ENCODE results near the gene VSIG10L2. TPM values are rescaled to one million over a fixed set of nuclear protein-coding genes. Genes with fewer than 3 reads are reported as not detected.

The VSIG10L2 gene
- total RNA-seq, 1 experiment from 2014 or later: not detected

DNA sequence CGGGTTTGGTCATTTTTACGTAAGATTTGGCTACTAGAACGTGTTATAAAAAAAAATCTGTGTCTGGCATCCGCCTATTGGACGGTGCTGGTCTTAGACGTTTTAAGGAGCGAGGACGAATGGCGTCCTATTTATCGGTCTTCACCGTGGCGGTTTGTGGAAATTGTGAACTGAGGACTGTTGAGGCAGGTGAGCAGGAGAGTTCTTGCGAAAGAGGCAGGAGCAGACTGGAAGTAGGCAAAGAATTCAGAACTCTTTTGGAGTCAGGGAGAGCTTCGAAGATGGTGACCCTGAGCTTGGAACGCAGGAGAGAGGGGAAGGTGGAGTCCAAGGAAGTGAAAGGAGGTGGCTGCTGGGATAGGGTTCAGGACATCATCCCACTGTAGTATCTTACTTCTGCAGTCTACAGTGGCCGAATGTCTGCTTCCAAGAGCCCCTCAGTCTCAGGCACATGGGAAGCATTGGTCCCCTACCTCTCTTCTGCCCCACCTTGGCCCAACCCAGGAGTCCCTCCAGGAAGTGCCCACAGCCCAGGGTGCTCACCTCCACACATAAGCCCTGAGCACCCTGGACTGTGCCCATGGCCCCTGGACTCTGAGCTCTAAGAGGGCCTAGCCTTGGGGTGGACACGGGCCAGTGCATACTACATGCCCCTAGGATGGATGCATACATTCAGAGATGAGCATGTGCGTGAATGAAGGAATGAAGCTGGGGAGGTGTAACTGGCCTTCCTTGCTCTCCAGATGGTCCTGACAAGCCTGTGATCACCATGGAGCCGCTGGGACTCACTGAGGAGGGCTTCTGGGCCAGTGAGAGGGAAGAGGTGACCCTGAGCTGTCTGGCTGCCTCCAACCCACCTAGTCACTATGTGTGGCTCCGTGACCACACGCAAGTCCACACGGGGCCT lies 3.7 kb downstream of the VSIG10L2 start:
- ChIA-PET CTCF (interaction anchor here (0.5 kb wide), 1 partner anchor 406 kb away, joined by 4 read pairs; the partner anchor contains the start of gene ST3GAL4), RAD21 (ENCODE audit: low non-redundant PET in 1 of 2, low total read pairs in 2 of 2, uncharacterized antibody in 2 of 2, unreplicated experiment in 2 of 2) (no interaction called here), POLR2A (no interaction called here)
- peaks cover 7 to 10% of the 10 kb centered on the region in 2 experiments for H3K4me1 ChIP-seq (ENCODE audit: control insufficient read depth in 1 of 2, insufficient read depth in 2 of 2, low read length in 2 of 2)
- no peaks in the 10 kb centered on the region for H3K36me3 ChIP-seq (ENCODE audit: control insufficient read depth in 1 of 2, insufficient read depth in 2 of 2, low read length in 2 of 2)
- no peak overlapping the region for H3K4me2 ChIP-seq (ENCODE audit: low read length)
- H3K9ac ChIP-seq (ENCODE audit: low read length): no peak overlapping the region
- no peaks in the 10 kb centered on the region for H3K79me2 ChIP-seq (ENCODE audit: insufficient read depth, low read length)
- H2AFZ ChIP-seq (ENCODE audit: low read depth, low read length, poor library complexity, severe bottlenecking): no peak overlapping the region
- H3K9me3 ChIP-seq (ENCODE audit: control insufficient read depth in 1 of 2, insufficient read depth in 1 of 2, low read depth in 1 of 2, low read length in 2 of 2): no peaks in the 10 kb centered on the region
- H3K27ac ChIP-seq (ENCODE audit: low read depth, low read length): no peak overlapping the region
- H3K4me3 ChIP-seq (replicated peaks in 1 of 2; ENCODE audit: low read depth in 1 of 2, low read length in 2 of 2): no peak overlapping the region
- H3K9me2 ChIP-seq (ENCODE audit: insufficient read depth): no peaks in the 10 kb centered on the region
- H3K27me3 ChIP-seq (ENCODE audit: insufficient read depth, low read length): no peaks in the 10 kb centered on the region
- TF ChIP-seq SRF (IDR thresholded peaks at IDR 0.05; ENCODE audit: low read depth): no peak
- TF ChIP-seq, protein P1, sequence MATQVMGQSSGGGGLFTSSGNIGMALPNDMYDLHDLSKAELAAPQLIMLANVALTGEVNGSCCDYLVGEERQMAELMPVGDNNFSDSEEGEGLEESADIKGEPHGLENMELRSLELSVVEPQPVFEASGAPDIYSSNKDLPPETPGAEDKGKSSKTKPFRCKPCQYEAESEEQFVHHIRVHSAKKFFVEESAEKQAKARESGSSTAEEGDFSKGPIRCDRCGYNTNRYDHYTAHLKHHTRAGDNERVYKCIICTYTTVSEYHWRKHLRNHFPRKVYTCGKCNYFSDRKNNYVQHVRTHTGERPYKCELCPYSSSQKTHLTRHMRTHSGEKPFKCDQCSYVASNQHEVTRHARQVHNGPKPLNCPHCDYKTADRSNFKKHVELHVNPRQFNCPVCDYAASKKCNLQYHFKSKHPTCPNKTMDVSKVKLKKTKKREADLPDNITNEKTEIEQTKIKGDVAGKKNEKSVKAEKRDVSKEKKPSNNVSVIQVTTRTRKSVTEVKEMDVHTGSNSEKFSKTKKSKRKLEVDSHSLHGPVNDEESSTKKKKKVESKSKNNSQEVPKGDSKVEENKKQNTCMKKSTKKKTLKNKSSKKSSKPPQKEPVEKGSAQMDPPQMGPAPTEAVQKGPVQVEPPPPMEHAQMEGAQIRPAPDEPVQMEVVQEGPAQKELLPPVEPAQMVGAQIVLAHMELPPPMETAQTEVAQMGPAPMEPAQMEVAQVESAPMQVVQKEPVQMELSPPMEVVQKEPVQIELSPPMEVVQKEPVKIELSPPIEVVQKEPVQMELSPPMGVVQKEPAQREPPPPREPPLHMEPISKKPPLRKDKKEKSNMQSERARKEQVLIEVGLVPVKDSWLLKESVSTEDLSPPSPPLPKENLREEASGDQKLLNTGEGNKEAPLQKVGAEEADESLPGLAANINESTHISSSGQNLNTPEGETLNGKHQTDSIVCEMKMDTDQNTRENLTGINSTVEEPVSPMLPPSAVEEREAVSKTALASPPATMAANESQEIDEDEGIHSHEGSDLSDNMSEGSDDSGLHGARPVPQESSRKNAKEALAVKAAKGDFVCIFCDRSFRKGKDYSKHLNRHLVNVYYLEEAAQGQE (IDR thresholded peaks at IDR 0.05; ENCODE audit: low read depth): no peak
- TF ChIP-seq SP1 (IDR thresholded peaks at IDR 0.05; ENCODE audit: low read depth): no peak
- no peak for TF ChIP-seq EGR1 (IDR thresholded peaks at IDR 0.05; ENCODE audit: low read depth)
- TF ChIP-seq CBX3 (IDR thresholded peaks at IDR 0.05; ENCODE audit: low read depth): no peak
- TF ChIP-seq, protein P2, sequence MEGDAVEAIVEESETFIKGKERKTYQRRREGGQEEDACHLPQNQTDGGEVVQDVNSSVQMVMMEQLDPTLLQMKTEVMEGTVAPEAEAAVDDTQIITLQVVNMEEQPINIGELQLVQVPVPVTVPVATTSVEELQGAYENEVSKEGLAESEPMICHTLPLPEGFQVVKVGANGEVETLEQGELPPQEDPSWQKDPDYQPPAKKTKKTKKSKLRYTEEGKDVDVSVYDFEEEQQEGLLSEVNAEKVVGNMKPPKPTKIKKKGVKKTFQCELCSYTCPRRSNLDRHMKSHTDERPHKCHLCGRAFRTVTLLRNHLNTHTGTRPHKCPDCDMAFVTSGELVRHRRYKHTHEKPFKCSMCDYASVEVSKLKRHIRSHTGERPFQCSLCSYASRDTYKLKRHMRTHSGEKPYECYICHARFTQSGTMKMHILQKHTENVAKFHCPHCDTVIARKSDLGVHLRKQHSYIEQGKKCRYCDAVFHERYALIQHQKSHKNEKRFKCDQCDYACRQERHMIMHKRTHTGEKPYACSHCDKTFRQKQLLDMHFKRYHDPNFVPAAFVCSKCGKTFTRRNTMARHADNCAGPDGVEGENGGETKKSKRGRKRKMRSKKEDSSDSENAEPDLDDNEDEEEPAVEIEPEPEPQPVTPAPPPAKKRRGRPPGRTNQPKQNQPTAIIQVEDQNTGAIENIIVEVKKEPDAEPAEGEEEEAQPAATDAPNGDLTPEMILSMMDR (IDR thresholded peaks at IDR 0.05 in 2 of 3, conservative IDR thresholded peaks at IDR 0.05 in 1 of 3; ENCODE audit: borderline replicate concordance in 1 of 3, insufficient read depth in 1 of 3, low read depth in 2 of 3, low read length in 2 of 3): no peak
- no peak for TF ChIP-seq POLR2A (IDR thresholded peaks at IDR 0.05; ENCODE audit: borderline replicate concordance, extremely low read depth, insufficient read depth, insufficient read length)
- TF ChIP-seq, protein P3, sequence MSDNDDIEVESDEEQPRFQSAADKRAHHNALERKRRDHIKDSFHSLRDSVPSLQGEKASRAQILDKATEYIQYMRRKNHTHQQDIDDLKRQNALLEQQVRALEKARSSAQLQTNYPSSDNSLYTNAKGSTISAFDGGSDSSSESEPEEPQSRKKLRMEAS (IDR thresholded peaks at IDR 0.05): no peak
- no peak for TF ChIP-seq YY1 (IDR thresholded peaks at IDR 0.05; ENCODE audit: extremely low read depth, insufficient replicate concordance, low read depth, low read length)
- TF ChIP-seq JUND (IDR thresholded peaks at IDR 0.05): no peak
- no peak for TF ChIP-seq ELF1 (IDR thresholded peaks at IDR 0.05; ENCODE audit: borderline replicate concordance, low read depth)
- no peak for TF ChIP-seq CEBPB (IDR thresholded peaks at IDR 0.05; ENCODE audit: low read depth)
- TF ChIP-seq, protein P4, sequence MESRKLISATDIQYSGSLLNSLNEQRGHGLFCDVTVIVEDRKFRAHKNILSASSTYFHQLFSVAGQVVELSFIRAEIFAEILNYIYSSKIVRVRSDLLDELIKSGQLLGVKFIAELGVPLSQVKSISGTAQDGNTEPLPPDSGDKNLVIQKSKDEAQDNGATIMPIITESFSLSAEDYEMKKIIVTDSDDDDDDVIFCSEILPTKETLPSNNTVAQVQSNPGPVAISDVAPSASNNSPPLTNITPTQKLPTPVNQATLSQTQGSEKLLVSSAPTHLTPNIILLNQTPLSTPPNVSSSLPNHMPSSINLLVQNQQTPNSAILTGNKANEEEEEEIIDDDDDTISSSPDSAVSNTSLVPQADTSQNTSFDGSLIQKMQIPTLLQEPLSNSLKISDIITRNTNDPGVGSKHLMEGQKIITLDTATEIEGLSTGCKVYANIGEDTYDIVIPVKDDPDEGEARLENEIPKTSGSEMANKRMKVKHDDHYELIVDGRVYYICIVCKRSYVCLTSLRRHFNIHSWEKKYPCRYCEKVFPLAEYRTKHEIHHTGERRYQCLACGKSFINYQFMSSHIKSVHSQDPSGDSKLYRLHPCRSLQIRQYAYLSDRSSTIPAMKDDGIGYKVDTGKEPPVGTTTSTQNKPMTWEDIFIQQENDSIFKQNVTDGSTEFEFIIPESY (IDR thresholded peaks at IDR 0.05; ENCODE audit: extremely low read depth, insufficient replicate concordance, low read length): no peak
- no peak for TF ChIP-seq EZH2 (IDR thresholded peaks at IDR 0.05)
- no peak for TF ChIP-seq SIN3A (IDR thresholded peaks at IDR 0.05; ENCODE audit: low read depth)
- TF ChIP-seq ZFX (IDR thresholded peaks at IDR 0.05): no peak
- TF ChIP-seq, protein P5, sequence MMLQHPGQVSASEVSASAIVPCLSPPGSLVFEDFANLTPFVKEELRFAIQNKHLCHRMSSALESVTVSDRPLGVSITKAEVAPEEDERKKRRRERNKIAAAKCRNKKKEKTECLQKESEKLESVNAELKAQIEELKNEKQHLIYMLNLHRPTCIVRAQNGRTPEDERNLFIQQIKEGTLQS (IDR thresholded peaks at IDR 0.05): no peak
- no peak for TF ChIP-seq TCF7L2 (IDR thresholded peaks at IDR 0.05; ENCODE audit: borderline replicate concordance, extremely low read depth, insufficient read depth, insufficient read length)
- no peak for TF ChIP-seq FOSL1 (IDR thresholded peaks at IDR 0.05; ENCODE audit: low read depth)
- no peak for DNase-seq (ENCODE audit: low read depth, low spot score)
- no TSS peak for BruUV-seq (replicated peaks)
- ATAC-seq: no peak
- intact Hi-C loops (cut with micrococcal nuclease): no loop called here
- no peaks in the 10 kb centered on the region for H4K20me1 ChIP-seq (ENCODE audit: insufficient read depth)
